HG02588 (cell line): ENCODE measurements around the gene CAMSAP1.

Experiments
- ATAC-seq: cut with Tn5 transposase; IDR thresholded peaks from one replicate; pipeline ENCODE4 v1.9.1; 2021; ENCODE audit warnings: mild to moderate bottlenecking, moderate library complexity; ENCODE audit not compliant: unreplicated experiment

The CAMSAP1 gene

GRCh38 chr9:135794361-135794885 is 112.9 kb downstream of the CAMSAP1 start:
- ATAC-seq, result no peak

- no peak for ATAC-seq
Measured at GRCh38 chr9:135794057-135794335, 113.3 kb downstream of the CAMSAP1 start.

GRCh38 chr9:135793221-135794056 is 113.9 kb downstream of the CAMSAP1 start:
- ATAC-seq, result no peak

GRCh38 chr9:135792268-135793128 is 114.8 kb downstream of the CAMSAP1 start:
- ATAC-seq, result no peak

- no peak for ATAC-seq
Measured at GRCh38 chr9:135791431-135792267, 115.7 kb downstream of the CAMSAP1 start.

GRCh38 chr9:135790850-135791249 is 116.5 kb downstream of the CAMSAP1 start:
- no peak for ATAC-seq

- ATAC-seq, result no peak
Measured at GRCh38 chr9:135790356-135790755, 117.0 kb downstream of the CAMSAP1 start.

- ATAC-seq, result no peak
Measured at GRCh38 chr9:135789838-135790291, 117.5 kb downstream of the CAMSAP1 start.

GRCh38 chr9:135788576-135789300 is 118.6 kb downstream of the CAMSAP1 start:
- ATAC-seq, result no peak

GRCh38 chr9:135787776-135788575 is 119.4 kb downstream of the CAMSAP1 start:
- no peak for ATAC-seq

- ATAC-seq, result no peak
Measured at GRCh38 chr9:135787317-135787716, 120.0 kb downstream of the CAMSAP1 start.

- ATAC-seq, result no peak
Measured at GRCh38 chr9:135786146-135786690, 121.1 kb downstream of the CAMSAP1 start.

GRCh38 chr9:135785013-135785575 is 122.3 kb downstream of the CAMSAP1 start:
- ATAC-seq, result no peak

- no peak for ATAC-seq
Measured at GRCh38 chr9:135783540-135784245, 123.7 kb downstream of the CAMSAP1 start.

GRCh38 chr9:135782946-135783345 is 124.4 kb downstream of the CAMSAP1 start:
- no peak for ATAC-seq

GRCh38 chr9:135780626-135781025 is 126.7 kb downstream of the CAMSAP1 start:
- no peak for ATAC-seq

GRCh38 chr9:135780086-135780485 is 127.3 kb downstream of the CAMSAP1 start:
- ATAC-seq, result no peak

- ATAC-seq, result no peak
Measured at GRCh38 chr9:135779571-135779970, 127.8 kb downstream of the CAMSAP1 start.
